SJSA1 (cell line): ENCODE measurements around the gene OR5A2. TPM values are rescaled to one million over a fixed set of nuclear protein-coding genes. Genes with fewer than 3 reads are reported as not detected.

ENCODE experiments used
- total RNA-seq: library from RNA; depleted of rRNA; stranded (reverse); fragments of >200 nt; shearing (Covaris generic); gene quantifications from 2 replicates; pipeline ENCODE4 v1.2.3, GENCODE V29; 2014; rRNA removed

The OR5A2 gene
- total RNA-seq, 1 experiment from 2014 or later = not detected

Other genes with a start within 250 kb of the OR5A2 start
- not detected in 2 replicates for gene MPEG1, start 213.5 kb downstream of the OR5A2 start, total RNA-seq
- not detected in 2 replicates for gene OR5AN1, start 67.5 kb downstream of the OR5A2 start, total RNA-seq
- gene OR5A1, start 10.1 kb upstream of the OR5A2 start, total RNA-seq = not detected in 2 replicates
- not detected in 2 replicates for gene OR4D6, start 30.5 kb upstream of the OR5A2 start, total RNA-seq
- gene OR4D10, start 46.9 kb upstream of the OR5A2 start, total RNA-seq = not detected in 2 replicates
- gene OR4D11, start 77.2 kb upstream of the OR5A2 start, total RNA-seq = not detected in 2 replicates
- not detected in 2 replicates for gene OR4D9, start 85.1 kb upstream of the OR5A2 start, total RNA-seq
- 19.9 and 30.3 TPM in 2 replicates for gene OSBP, start 189.4 kb upstream of the OR5A2 start, total RNA-seq
- gene PATL1, start 242.6 kb upstream of the OR5A2 start, total RNA-seq = 17.7 and 24.9 TPM in 2 replicates